Left forelimb (tissue), 1 donor: ENCODE data around the gene CEP164.
"Not testable (repeated sequence)": the region's sequence is repeated elsewhere in the genome, so short reads cannot be mapped to it uniquely, and the experiment has no call there.

Experiments
- DNase-seq: peaks from one replicate; pipeline ENCODE4 v3.0.0-alpha.2; 2018; ENCODE audit warnings: low spot score

CEP164 gene

DNA sequence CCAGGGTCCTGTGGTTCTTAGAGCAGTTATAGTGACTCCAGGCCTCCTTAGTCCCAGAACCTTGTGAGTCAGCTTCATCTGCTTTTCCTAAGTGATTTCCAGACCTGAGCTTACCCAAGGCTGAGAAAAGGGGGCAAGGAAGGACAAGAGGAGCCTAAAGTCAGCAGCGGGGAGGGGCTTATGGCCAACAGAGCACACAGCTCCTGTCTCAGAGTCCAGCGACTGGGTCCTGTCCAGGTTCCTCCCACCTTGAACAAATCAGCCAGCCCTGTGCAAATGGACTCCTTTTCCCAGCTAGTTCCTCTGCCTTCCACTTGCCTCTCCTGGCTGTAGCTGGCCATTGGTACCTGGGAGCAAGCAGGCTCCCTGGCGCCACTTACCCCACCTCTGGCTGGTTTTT is 22.5 kb upstream of the CEP164 start:
- DNase-seq: no peak

GRCh38 chr11:117309310-117309709 is 18.3 kb upstream of the CEP164 start:
- no peak for DNase-seq

DNA sequence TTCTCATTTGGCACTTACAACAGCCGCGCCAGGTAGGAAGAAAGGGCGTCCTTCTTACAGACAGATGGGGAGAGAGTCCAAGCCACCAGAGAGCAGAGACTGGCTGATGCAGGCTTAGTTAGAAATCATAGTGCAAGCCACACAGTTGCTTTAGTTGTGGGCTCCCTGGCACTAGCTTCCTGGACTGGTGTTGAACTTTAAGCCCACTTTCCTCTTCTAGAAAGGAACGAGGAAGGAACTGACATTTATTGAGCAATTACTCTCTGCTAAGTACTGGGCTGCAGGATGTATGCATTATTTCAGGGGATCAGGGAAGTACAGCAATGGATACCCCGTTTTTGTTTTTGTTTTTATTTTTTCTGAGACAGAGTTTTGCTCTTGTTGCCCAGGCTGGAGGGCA is 14.6 kb upstream of the CEP164 start:
- DNase-seq: no peak

- peak; percentile 47 for DNase-seq
These were observed 13.6 kb upstream of the CEP164 start for GRCh38 chr11:117313828-117314768.

- peak; percentile 60 for DNase-seq
These were observed 12.8 kb upstream of the CEP164 start for GRCh38 chr11:117314840-117315239.

GRCh38 chr11:117315285-117316196 is 12.1 kb upstream of the CEP164 start:
- DNase-seq: peak; percentile 70

GRCh38 chr11:117316197-117316961 is 11.3 kb upstream of the CEP164 start, which contains the start of gene BACE1:
Gene BACE1 (minus strand): TSS chr11:117316256. CDS start chr11:117315795, 461 bp downstream.
- DNase-seq: peak; percentile 90

GRCh38 chr11:117318738-117319137 is 8.9 kb upstream of the CEP164 start:
- DNase-seq: no peak

DNA sequence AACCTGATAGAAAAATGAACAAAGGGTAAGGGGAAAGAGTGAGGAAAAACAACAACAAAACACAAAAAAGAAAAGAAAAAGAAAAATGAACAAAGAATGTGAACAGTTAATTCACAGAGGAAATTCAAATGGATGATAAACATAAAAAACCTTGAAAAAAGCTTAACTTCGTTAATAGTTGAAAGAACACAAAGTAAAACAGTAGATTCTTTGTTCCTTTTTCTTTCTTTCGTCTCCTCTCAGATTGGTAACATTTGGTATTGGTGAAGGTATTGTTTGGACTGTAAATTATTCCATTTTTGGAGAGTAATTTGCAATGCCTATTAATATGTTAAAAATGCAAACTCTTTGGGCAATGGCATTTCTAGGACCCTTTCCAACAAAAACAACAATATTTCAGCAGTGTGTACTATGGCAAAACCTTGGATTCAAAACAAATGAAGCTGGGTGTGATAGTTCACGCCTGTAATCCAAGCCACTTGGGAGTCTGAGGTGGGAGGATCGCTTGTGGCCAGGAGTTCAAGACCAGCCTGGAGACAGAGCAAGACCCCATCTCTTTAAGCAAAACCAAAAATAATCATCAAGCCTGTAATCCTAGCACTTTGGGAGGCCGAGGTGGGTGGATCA is 8.3 kb upstream of the CEP164 start:
- peak; percentile 14 for DNase-seq

DNA sequence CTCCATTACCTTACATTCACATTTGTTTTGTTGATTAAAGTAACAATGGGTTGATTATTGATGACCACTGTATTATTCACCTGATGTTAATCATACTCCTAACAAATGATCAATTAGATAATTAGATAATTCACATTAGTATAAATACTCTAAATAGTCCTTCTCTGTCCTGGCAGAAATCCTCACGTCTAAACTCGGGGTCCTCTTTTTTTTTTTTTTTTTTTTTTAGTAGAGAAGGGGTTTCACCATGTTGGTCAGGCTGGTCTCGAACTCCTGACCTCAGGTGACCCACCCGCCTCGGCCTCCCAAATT is 443 bp upstream of the CEP164 start:
- DNase-seq: not testable (repeated sequence)

- DNase-seq: no peak
These were observed 839 bp downstream of the CEP164 start for GRCh38 chr11:117328375-117329010.

DNA sequence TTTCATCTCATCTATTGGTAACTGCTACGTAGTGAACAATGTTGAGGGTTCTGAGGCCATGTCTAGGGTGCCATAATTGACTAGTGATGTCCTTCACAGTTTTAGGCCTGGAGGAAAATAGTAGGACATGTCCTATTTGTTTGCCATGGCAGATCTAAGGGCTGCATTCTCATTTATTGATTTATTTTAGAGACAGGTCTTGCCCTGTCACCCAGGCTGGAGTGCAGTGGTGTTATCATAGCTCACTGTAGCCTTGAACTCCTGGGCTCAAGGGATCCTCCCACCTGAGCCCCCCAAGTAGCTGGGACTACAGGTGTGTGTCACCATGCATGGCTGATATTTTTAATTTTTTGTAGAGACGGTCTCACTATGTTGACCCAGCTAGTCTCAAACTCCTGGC is 5.2 kb downstream of the CEP164 start:
- DNase-seq: no peak

GRCh38 chr11:117333917-117334316 is 6.3 kb downstream of the CEP164 start:
- no peak for DNase-seq

- no peak for DNase-seq
These were observed 7.2 kb downstream of the CEP164 start for GRCh38 chr11:117334896-117335295.

GRCh38 chr11:117335399-117335798 is 7.7 kb downstream of the CEP164 start:
- DNase-seq: no peak

GRCh38 chr11:117337076-117337475 is 9.4 kb downstream of the CEP164 start:
- DNase-seq: no peak

DNA sequence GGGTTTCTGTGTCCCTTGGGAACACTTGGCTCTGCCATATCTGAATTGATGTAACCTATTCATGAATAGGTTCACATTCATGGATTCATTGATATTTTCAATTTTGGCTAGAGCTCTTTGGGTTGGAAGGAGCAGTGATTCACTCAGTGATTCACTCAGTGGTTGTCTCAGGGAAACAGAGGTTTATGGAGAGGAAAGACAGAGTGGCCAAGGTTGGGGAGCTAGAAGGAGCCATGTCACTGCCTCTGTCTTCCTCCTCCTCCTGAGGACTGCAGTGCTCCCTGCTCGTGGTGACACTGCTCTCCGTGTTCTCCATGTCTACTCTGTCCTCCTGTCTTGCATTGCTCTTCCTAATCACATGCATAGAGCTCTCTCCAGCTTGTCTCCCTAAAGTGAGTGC is 17.4 kb downstream of the CEP164 start:
- DNase-seq: no peak

DNA sequence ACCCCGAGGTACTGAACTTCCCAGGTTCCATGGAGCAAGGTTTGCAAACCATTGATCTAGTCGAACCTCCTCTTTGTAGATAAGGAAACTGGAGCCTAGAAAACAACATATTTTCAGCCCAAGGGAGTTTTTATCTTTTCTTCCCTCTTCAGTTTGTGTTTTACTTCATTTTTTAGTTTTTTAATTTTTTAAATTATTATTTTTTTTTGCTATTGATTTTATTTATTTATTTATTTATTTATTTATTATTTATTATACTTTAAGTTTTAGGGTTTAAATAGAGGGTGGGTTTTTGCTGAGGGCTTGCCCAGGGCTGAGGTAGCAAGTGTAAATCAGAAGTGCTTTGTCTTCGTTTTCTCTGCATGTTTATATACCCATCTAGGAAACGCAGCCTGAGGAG is 26.9 kb downstream of the CEP164 start:
- no peak for DNase-seq

DNA sequence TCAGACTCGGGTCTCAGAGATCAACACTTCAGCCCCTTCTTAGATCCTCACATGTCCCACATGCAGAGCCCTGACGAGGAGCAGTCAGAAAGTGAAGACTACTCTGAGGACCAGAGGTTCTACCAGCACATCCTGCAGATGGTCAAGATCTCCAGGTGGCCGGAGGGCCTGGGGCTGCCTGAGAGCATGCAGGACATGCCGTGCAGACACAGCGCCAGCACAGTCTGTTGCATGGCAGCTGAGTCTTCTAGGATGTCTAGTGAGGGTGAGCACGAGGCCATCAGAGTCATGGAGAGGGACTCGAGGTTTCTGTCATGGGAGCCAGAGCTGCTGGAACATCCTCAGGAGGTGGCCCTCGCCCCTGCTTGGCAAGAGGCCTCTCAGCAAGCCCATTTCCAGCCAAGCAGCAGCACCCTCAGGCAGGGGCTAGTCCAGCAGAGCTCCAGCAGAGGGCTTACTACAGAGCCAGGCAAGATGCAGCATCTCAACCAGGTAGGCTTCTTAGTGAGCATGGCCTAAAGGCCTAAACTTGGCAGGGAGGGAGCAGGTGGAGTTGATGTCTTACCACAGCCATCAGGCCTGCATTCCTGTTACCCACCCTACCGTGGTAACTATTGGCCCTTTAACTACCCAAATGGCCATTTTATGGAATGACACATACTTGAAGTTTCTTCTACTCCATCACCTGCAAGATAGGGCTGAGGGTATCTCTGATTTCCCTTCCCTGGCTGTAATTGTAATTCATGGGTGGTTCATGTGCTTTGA is 28.7 kb downstream of the CEP164 start:
- no peak for DNase-seq

- no peak for DNase-seq
These were observed 33.8 kb downstream of the CEP164 start for GRCh38 chr11:117361432-117361831.
